GM19099 (cell line): ENCODE results near the gene PIK3R6.

Source experiments
- POLR2A ChIP-seq: IDR thresholded peaks from 3 replicates; pipeline ENCODE4 v1.6.1; 2011; ENCODE audit warnings: low read depth; ENCODE audit not compliant: insufficient read length; ENCODE audit errors: extremely low read depth

Gene PIK3R6

DNA sequence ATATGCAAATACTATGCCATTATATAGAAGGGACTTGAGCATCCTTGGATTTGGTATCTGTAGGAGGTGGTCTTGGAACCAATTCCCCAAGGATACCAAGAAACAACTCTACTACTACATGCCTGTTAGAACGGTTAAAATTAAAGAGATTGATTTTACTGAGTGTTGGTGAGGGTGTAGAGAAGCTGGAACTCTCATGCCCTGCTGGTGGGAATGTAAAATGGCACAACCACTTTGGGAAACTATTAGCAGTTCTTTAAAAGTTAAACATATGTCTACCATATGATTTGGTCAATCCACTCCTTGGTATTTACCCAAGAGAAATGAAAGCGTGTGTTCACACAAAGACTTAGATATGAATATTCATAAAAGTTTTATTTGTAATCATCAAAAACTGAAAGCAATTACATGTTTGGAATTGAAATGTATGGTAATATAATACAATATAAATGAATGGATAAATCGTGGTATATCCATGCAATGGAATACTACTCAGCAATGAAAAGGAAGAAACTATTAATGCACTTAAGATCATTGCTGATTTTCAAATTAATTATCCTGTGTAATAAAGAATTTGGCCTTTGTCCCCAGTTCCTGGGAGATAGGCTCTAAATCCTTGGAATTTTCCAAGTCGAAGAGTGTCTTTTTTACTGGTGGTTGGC is 76.1 kb downstream of the PIK3R6 start:
- TF ChIP-seq POLR2A: no peak

DNA sequence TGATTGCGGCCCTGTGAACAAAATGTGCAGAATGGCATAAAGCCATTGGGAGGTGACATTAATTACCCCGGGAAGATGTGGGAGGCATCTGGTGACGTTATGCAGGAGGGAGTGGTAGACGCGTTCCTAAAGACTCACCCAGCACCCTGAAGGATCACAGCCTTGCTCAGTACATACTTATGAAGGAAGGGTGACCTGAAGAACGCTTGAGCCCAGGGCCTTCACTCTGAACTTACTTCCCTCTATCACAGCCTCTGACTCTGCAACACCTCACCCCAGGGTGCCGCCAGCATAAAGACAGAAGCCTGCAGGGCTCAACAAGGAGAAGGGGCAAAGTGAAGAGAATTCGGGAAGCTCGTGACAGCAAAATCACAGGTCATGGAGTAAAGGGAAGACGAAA is 77.7 kb downstream of the PIK3R6 start:
- no peak for TF ChIP-seq POLR2A

DNA sequence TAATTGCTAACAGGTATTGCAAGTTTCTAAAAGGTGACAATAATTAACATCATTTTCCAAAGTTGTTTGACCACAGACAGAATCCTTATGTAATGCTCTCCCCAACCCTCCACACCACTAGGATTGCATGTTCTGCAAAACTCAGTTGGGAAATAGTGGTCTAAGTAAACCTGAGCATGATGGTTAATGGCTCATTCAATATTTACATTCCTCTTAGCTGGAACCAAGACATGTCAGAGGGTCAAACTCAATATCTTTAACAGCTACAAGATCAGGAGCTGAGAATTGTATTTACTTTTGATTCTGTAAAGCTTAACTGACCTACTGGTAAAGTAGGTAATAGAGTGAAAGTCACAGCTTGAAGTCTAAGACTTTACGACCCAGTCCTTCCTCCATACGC is 78.5 kb downstream of the PIK3R6 start:
- no peak for TF ChIP-seq POLR2A

DNA sequence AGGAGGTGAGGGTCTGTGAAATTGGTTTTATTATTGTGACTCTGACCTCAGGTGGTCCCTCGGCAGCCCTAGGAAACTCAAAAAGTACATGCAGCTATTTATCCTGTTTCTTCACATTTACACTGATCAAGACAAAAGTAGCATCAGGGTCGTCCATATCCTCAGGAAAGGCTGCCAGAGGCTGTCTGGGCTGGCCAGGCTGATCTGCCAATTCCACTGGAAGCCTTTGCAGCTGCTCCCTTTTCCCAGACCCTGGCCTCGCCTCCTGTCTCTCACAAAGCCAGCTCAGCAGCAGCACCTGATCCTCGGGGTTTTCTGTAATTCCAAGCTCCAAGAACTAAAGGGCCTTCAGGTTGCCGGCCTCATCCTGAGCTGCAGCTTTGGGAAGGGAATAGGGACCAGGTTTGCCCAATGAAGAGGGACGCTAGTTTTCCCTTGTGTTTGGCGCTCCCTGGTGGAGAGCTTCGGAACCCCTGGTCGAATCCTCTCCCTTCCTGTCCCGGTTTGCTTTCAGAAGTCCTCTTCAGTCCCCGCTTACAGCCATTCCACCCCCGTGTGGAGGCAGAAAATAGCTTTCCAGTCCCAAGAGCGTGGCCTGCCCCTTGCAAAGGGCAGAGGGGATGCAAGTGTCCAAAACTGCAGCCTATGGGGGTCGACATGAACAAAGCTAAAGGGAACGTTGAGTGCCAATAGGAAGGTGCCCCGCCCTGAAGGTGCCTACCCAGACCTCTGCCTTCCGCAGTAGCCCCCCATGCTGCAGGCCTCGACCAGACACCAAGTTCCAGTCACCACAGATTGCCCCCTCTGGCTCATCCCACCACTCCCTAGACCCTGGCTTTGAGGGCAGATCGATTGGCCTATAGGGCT is 81.7 kb downstream of the PIK3R6 start:
- no peak for TF ChIP-seq POLR2A

DNA sequence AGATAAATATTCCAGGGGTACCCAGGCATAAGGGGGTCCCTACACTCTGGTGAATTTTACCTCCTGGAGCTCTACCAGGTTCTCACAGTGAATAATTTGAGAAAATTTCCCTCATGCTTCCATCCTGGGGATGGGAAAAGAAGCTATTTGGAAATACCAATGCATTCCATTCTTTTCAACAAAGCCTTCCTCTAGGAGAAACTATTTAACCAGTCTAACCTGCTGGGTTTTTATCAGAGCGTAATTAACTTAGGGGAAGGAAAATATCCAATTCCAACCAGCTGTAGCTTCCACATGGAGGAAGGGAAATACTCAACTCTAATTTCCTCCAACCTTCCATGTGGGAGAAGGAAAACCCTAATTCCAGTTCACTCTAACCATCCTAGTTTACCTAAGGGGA is 85.3 kb downstream of the PIK3R6 start:
- no peak for TF ChIP-seq POLR2A

DNA sequence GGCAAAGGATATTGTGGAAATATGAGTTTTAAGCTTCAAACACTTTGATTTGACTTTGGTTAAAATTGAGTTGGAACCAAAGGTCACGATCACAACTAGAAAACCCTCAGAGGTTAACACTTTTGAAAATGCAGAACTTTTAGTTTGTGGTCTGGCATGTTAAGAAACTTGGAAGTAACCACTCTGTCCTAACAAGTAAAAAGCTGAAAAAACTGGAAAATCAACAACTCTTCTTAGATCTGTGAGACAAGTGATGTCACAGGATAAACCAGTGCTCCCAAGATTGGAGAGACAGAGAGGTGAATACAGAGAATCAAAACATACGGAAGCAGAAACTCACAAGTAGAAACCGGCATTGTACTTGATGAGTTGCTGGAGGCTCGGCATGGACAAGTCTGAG is 85.7 kb downstream of the PIK3R6 start:
- TF ChIP-seq POLR2A: no peak

DNA sequence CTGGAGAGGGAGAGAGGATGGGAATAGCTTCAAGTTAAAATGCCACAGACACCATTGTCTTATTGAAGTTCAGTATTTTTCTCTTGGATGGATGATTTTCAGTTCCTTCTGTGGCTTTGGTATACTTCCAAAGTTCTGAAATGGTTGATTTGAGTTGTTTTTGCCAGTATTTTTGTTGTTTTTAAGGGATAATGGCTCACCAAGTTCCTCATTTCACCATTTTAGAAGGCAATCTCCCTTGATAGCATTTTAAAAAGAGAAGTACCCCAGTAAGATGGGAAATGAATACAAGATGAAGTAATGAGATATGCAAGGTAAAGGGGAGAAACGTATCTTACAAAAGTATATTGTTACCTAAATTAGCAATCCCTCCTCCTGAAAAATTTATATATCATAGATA is 90.6 kb downstream of the PIK3R6 start:
- TF ChIP-seq POLR2A: no peak

DNA sequence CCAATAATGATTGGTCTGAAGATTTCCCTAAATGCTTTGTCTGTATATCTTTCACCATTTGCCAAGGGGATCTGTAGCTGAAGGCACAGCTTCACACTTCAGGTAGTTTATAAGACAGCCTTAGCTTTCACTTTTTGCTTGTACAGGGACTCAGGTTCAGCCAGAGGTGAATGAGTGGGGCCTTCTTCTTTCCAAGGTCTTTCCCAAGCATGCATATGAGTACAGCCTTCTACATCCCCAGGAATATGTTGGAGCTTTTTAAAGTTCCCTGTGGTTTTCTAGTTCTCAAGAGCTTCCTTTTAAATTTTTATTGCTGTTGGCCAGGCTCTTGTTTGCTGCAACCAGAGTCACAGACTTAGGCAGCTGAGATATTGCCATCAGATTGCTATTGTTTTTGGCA is 91.2 kb downstream of the PIK3R6 start:
- no peak for TF ChIP-seq POLR2A

DNA sequence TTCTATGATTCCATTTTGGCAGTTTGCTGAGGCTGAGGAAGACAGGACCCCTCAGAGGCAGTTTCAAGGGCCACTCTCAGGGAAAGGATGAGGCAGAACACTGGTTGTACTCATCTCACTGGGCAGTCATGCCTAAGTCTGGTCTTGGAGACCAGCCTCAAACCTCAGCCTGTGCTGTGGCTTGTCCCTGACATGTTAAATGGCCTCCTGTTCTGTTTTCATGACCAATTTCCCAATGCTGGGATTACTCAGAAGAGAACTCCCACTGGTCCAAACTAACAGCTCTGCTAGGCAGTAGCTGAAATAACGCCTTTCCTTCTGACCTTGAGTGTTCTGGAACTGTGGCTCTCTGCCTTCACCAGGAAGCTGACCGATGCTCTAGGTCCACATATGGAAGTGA is 100.7 kb downstream of the PIK3R6 start:
- no peak for TF ChIP-seq POLR2A

DNA sequence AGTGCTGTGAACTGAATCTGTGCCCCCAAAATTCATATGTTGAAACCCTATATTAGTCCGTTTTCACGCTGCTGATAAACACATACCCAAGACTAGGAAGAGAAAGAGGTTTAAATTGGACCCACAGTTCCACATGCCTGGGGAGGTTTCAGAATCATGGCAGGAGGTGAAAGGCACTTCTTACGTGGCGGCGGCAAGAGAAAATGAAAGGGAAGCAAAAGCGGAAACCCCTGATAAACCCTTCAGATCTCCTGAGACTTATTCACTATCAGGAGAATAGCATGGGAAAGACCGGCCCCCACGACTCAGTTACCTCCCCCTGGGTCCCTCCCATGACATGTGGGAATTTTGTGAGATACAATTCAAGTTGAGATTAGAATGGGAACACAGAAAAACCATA is 105.5 kb downstream of the PIK3R6 start:
- no peak for TF ChIP-seq POLR2A

DNA sequence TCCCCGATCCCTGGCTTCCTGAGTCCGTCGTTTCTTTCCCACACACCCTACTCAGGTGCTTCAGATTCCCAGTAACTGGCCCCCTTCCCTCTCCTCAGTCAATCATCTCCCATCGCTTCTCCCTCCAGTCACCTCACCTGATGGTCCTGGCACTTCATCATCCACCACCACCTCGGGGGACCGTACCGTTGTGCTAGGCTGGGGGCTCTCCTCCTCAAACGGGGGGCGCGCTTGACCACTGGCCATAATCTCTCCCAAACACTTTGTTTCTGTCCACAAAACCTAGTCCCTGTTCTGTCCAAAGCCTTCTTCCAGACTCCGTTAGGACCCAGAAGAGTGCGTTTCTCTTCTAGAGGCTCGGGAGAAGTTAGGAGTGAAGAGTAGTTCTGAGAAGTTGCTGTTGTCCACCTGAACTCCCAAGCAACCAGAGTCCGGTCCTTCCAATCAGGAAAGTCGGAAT is 109.3 kb downstream of the PIK3R6 start, which contains the start of gene SPDYE4:
Gene SPDYE4 (minus strand): TSS at position 410 of the 460 bp plus-strand sequence. CDS start 164 bp downstream, at position 246.
- no peak for TF ChIP-seq POLR2A

DNA sequence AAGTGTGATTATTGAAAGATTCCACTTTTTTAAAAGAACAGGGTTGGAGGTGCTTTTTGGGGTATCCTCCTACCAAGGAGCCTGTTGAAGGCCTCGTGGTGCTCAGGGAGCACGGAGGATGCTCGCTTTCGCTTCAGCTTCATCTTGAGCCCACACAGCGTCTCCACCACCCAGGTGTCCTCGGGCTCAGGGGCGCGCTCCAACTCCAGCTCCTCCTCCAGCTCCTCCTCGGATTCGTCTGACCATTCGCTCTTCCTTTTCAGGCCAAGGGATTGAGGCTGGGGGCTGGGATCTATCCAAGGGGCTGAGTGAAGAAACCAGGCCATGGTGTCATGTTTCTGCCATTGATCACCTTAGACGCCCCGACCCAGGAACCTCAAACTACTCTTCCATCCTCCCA is 110.3 kb downstream of the PIK3R6 start:
- TF ChIP-seq POLR2A: no peak

DNA sequence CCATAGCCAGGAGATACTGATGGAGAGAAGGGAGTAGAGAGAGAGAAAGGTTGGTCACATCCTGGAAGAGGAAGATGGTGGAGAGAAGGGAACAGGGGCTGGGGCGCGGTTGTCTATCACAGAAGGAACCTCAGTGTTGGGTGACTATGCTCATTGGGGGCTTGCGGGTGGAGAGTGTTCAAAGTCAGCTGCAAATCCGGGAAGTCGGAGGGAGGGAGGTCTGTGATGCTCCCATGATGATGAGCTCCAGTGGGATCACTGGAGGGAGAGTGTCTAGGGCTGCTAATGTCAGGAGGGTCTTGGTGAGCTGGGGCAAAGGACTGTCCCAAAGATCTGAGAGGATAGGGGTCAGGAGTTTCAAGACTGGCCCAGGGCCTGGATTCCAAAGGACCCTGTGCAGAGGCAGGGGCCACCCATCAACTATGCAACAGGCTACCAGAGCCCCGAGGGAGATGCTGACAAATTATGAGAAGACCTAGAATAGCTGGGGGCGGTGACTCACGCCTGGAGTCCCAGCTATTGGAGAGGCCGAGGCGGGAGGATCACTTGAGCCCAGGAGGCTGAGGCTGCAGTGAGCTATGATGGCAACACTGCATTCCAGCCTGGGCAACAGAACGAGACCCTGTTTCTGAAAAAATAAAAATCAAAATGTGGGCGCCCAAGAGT is 111.8 kb downstream of the PIK3R6 start:
- TF ChIP-seq POLR2A: no peak

DNA sequence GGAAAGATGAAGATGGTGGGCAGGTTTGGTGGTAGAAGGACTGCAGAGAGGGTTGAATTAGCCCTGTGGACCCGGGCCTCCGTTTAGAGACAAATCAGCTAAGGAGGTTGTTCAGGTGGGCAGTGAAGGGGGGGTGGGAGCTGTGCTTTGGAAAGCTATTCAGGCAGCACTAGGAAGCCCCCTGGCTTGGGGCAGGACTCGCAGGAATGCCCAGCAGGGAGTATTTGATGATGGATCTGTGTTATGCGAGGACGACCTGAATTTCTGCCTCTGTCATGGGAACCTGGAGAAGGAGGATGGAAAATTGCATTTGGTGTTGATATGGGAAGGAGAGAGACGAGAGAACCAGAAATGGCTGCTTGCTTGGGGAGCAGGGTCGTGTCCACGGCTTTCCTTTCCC is 112.6 kb downstream of the PIK3R6 start:
- TF ChIP-seq POLR2A: no peak

DNA sequence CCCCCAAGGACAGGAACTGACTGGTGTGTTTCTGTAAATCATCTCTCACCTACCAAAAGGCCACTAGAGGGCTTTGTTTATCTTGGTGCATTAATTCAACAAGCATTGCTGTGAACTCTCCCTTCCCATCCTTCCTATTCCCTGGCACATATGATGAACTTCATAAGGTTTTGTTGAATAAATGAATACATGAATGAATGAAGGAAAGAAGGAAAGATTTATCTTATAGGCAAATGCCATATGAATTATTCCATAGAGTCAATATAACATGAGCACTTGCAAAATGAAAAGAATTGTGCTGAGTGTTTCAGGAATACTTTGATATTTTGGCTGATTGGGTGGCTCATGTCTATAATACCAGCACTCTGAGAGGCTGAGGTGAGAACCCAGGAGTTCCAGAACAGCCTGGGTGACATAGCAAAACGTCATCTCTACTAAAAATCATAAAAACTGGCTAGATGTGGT is 113.5 kb downstream of the PIK3R6 start:
- no peak for TF ChIP-seq POLR2A
